Measurements from ENCODE around the gene CACNA1C.

DNA sequence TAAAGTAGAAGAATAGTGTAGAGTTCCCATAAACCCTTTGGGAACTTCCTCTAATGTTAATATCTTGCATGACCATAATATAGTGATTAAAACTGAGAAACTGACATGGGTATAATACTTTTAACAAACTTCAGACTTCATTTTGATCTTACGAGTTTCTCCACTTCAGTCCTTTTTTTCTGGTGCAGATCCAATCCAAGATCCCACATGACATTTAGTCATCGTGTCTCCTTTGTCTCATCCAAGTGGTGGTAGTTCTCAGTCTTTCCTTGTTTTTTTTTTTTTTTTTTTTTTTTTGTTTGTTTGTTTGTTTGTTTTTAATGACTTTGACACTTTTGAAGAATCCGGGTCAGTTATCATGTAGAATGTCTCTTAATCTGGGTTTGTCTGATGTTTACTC is 179.2 kb downstream of the CACNA1C start:
- TF ChIP-seq, protein P1, sequence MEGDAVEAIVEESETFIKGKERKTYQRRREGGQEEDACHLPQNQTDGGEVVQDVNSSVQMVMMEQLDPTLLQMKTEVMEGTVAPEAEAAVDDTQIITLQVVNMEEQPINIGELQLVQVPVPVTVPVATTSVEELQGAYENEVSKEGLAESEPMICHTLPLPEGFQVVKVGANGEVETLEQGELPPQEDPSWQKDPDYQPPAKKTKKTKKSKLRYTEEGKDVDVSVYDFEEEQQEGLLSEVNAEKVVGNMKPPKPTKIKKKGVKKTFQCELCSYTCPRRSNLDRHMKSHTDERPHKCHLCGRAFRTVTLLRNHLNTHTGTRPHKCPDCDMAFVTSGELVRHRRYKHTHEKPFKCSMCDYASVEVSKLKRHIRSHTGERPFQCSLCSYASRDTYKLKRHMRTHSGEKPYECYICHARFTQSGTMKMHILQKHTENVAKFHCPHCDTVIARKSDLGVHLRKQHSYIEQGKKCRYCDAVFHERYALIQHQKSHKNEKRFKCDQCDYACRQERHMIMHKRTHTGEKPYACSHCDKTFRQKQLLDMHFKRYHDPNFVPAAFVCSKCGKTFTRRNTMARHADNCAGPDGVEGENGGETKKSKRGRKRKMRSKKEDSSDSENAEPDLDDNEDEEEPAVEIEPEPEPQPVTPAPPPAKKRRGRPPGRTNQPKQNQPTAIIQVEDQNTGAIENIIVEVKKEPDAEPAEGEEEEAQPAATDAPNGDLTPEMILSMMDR (IDR thresholded peaks at IDR 0.05; ENCODE audit: low read depth, low read length), result no peak
- TF ChIP-seq POLR2A (IDR thresholded peaks at IDR 0.05; ENCODE audit: extremely low read depth, insufficient read length) (no peak), MYC (IDR thresholded peaks at IDR 0.05; ENCODE audit: low read depth, low read length) (no peak)
